Erythroblast (primary cell): Measurements from ENCODE around the gene PYGO2.

Experiments used
- GATA1 ChIP-seq: IDR thresholded peaks from 2 replicates; pipeline ENCODE4 v1.6.1; 2011; ENCODE audit warnings: low read depth, mild to moderate bottlenecking, control low read depth, low read length, moderate library complexity
- POLR2A ChIP-seq: IDR thresholded peaks from 2 replicates; pipeline ENCODE4 v1.6.1; 2011; ENCODE audit warnings: mild to moderate bottlenecking, low read length

DNA sequence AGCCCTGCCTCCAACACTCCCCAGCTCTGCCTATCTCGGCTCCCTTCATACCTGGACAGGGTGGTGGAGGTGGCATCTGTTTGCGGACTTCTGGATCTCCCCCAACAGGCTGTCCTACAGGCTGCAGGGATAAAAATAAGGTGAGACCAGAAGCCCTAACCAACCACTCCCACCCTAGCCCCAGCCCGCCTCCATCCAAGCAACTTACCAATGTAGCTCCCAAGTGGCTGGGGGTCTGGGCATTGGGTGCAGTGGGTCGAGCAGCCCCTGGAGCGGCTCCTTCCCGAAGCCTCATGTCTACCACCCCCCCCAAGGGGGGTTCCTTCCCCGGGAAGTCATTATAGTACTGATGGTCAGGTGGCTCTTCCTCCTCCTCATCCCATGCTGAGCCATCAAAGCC is 4.5 kb upstream of the PYGO2 start:
- TF ChIP-seq POLR2A (no peak), GATA1 (no peak)
